Measurements from ENCODE around the gene THSD4.
"Not testable (repeated sequence)": the region's sequence is repeated elsewhere in the genome, so short reads cannot be mapped to it uniquely, and the experiment has no call there.

THSD4 gene

DNA sequence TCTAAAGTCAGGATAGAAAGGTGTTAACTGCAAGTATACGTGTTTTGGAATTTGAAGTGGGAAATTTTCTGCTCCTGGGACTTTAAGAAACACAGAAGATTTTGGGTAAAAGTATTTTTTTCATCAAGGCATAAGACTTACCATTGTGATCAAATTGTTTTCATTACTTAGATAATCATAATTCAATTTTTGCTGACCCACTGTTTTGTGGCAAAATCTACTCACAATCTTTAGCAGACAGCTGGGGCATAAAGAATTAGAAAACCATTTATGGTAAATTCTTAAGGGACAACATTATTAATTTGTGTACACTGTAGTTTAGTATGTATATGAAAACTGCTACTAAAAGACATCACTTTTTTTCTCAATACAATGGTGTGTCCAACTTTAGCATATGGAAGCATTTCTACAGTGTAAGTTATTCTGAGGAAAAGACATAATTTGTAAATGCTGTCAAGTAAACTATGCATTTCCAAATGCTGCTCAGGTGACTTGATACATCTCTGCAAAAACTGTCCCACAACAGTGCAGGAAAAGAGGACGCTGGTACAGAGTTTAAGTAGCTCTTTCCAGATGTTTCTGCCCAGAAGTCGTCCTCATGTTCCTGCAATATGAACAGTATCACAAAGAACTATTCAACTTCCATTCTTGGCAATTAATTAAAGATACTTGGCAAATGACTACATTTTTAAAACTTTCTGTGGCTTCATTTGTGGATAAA lies 52.3 kb downstream of the THSD4 start:
- TF ChIP-seq, protein P1, sequence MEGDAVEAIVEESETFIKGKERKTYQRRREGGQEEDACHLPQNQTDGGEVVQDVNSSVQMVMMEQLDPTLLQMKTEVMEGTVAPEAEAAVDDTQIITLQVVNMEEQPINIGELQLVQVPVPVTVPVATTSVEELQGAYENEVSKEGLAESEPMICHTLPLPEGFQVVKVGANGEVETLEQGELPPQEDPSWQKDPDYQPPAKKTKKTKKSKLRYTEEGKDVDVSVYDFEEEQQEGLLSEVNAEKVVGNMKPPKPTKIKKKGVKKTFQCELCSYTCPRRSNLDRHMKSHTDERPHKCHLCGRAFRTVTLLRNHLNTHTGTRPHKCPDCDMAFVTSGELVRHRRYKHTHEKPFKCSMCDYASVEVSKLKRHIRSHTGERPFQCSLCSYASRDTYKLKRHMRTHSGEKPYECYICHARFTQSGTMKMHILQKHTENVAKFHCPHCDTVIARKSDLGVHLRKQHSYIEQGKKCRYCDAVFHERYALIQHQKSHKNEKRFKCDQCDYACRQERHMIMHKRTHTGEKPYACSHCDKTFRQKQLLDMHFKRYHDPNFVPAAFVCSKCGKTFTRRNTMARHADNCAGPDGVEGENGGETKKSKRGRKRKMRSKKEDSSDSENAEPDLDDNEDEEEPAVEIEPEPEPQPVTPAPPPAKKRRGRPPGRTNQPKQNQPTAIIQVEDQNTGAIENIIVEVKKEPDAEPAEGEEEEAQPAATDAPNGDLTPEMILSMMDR (conservative IDR thresholded peaks at IDR 0.05), result no peak
- TF ChIP-seq ZFX (IDR thresholded peaks at IDR 0.05), result no peak
- no peak overlapping the region for H3K27ac ChIP-seq

DNA sequence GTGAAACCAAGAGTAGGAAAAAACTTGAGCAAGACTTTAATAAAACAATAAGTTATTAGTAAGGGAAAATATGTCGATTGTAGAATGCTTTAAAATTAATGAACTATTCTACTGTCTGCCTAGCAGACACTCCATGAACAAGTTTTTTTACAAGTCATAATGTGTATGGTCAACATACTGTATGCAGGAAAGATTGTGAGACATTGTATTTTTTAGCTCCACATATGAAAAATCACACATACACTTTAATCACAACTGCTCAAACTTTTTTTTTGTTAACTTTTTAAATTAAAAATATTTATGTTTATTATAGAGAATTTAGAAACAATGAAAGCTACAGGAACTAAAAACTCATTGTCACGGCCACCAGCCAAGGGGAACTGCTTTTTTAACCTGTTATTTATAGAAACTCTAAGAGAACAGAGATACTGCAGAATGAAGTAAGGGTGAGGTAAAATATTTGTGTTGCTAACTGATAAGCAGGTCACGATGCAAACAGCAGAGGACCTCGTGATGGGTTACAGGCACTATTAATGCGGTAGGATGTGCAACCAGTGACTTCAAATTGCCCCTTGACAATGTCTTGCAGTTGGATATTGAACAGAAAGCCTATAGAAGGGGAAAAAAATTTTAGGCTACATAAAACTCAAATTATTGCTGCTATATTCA lies 53.0 kb downstream of the THSD4 start:
- TF ChIP-seq, protein P1 (conservative IDR thresholded peaks at IDR 0.05), result no peak
- TF ChIP-seq ZFX (IDR thresholded peaks at IDR 0.05), result no peak
- no peak overlapping the region for H3K27ac ChIP-seq

DNA sequence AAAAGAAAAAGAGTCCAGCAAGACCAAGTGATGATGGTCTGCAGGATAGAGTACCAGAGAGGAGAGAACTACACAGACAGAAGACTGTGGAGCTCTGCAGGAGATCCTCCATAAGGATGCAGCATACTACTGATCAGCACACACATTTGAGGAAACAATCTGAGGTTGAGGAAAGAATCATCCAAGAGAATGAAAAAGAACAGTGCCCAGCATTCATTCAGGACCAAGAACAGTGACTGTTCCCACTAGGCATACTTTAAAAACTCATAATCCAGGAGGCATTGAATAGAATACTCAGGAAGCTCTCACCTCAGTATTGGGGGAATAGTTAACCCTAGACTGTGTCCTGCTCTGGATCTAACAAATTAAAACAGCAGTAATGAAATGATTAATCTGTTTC lies 54.9 kb downstream of the THSD4 start:
- H3K27ac ChIP-seq, result no peak overlapping the region
- no peak for TF ChIP-seq ZFX (IDR thresholded peaks at IDR 0.05)
- TF ChIP-seq, protein P1 (conservative IDR thresholded peaks at IDR 0.05), result no peak

DNA sequence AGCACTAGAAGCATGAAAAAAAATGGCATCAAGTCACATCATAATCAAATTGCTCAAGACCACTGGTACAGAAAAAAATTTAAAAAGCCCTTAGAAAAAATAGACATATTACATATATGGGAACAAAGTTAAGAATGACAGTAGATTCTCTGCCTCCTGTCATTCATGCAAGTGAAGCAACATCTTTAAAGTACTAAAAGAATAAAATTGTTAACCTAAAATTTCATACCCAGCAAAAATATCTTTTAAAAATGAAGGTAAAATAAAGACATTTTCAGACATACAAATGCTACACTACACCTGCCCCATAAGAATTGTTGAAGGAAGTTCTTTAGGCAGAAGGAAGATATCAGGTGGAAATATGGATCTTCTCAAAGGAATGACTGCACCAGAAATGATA lies 55.9 kb downstream of the THSD4 start:
- TF ChIP-seq ZFX (IDR thresholded peaks at IDR 0.05), result no peak
- TF ChIP-seq, protein P1 (conservative IDR thresholded peaks at IDR 0.05), result no peak
- H3K27ac ChIP-seq, result no peak overlapping the region

DNA sequence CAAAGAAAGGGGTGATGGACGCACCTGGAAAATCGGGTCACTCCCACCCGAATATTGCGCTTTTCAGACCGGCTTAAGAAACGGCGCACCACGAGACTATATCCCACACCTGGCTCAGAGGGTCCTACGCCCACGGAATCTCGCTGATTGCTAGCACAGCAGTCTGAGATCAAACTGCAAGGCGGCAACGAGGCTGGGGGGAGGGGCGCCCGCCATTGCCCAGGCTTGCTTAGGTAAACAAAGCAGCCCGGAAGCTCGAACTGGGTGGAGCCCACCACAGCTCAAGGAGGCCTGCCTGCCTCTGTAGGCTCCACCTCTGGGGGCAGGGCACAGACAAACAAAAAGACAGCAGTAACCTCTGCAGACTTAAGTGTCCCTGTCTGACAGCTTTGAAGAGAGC lies 59.1 kb downstream of the THSD4 start:
- H3K27ac ChIP-seq, result not testable (repeated sequence)

DNA sequence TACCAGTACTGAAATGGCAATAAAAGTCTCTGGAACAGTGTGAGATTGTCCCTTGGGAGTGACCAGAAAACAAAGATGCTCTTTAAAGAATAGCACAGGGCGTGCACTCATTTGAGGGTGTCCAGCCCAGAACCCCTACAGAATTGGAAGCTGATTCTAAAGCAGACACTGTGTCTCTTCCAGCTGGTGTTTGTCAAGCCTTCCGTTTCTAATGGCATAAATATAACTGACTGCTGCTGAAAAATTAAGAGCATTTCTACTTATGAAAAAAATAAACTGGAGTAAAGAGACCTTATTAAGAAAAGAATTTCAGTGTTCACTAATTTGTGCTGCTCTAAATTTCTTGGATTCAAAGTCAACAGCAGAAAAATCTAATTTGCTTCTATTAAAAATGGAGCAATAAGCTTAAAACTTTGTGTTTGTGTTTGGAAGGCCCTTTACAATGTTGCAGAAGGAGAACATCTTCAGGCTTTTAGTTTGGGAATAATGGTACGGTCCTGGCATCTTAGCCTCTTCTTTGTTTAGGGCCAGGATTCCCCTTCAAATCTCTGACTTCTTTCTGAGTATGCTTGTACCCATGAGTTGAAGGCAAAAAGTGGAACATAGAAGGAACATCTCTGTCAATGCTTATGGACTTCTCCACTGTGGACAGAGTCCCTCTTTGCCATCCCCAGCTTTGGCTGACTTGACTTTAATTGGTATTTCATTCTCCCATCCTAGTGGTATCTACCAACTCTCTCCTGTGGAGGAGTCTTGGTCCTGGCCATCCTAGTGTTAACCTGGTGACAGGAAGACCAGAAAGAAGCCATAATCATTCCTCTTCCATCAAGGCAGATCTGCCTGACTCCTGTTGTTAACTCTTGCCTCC lies 65.9 kb downstream of the THSD4 start:
- no peak overlapping the region for H3K27ac ChIP-seq
- TF ChIP-seq, protein P1 (conservative IDR thresholded peaks at IDR 0.05), result no peak
- TF ChIP-seq ZFX (IDR thresholded peaks at IDR 0.05), result no peak

DNA sequence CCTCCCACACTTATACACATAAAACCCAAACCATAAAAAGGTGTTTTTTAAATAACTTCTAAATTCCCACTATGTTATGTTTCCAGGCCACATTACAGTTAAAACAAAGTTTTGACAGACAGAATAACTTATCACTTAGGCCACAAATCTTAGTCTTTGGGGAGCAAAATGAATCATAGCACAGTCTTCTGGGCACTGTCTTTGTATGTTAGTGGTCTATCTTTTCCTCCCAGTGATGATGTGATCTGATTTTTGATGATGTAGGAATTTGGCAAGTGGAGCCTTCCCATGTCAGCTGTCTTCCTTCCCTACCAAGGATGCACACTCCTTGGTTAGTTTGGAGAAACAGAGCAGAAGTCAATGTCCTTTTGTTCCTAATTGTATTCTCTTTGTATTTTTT lies 67.3 kb downstream of the THSD4 start:
- TF ChIP-seq, protein P1 (conservative IDR thresholded peaks at IDR 0.05), result no peak
- no peak for TF ChIP-seq ZFX (IDR thresholded peaks at IDR 0.05)
- no peak overlapping the region for H3K27ac ChIP-seq

All from C4-2B (cell line).